ENCODE measurements around the gene CHAT.

Gene CHAT

DNA sequence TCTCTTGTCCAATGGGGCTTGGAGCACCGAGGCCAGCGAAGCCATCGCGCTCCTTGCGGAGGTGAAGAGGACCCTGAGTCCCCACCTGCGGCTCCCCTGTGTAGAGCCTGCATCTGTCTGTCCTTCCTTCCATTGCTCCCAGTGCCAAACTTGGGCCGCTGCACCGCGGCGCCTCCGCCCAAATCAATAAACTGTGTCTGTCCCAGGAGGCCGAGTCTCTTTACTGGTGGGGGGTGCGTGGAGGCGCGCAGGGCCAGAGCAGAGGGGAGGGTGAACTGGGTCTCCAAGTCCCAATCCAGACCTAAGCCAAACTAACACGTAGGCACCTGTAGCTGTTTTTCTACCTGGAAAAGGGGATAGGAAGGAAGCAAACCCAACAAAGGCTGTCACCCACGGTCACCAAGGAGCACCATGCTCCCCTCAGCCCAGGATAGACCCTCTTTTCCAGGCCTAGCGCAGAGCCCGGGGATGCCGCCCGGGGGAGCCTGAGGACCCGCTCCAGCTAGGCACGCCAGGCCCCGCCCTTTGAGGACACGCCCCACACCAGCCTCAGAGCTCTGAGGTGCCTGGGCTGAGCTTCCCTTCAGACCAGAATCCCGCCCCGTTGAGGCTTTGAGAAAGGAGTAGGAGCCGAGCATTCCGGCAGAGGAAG lies 1.2 kb upstream of the CHAT start:
- ChIA-PET POLR2A (no interaction called here), CTCF (no interaction called here)
- Histone ChIP-seq H3K27ac (ENCODE audit: insufficient read depth in 1 of 2, low read depth in 1 of 2, low read length in 2 of 2, poor library complexity in 1 of 2, severe bottlenecking in 2 of 2) (no peak overlapping the region), H3K4me3 (ENCODE audit: control insufficient read depth in 1 of 7, extremely low read depth in 1 of 7, insufficient read depth in 4 of 7, low read depth in 2 of 7, low read length in 6 of 7) (no peak overlapping the region), H3K36me3 (ENCODE audit: control insufficient read depth in 4 of 4, insufficient read depth in 4 of 4, low read length in 3 of 4) (no peaks in the 10 kb centered on the region), H3K9me3 (ENCODE audit: control extremely low read depth in 1 of 5, control insufficient read depth in 4 of 5, insufficient read depth in 2 of 5, low read depth in 1 of 5, low read length in 4 of 5) (peaks cover 0 to 11% (median 0%) of the 10 kb centered on the region in 5 experiments), H3K27me3 (replicated peaks in 2 of 5; ENCODE audit: control insufficient read depth in 4 of 5, insufficient read depth in 5 of 5, low read length in 4 of 5) (peaks cover 6 to 99% (median 51%) of the 10 kb centered on the region in 5 experiments), H3K4me1 (ENCODE audit: control extremely low read depth in 1 of 4, control insufficient read depth in 4 of 4, insufficient read depth in 4 of 4, low read length in 3 of 4) (peaks cover 0 to 32% (median 8%) of the 10 kb centered on the region in 4 experiments)
- DNase-seq: no peak
- whole genome bisulfite sequencing (ENCODE audit: insufficient coverage): 8% methylated on average over 26 of the region's 29 CpGs

DNA sequence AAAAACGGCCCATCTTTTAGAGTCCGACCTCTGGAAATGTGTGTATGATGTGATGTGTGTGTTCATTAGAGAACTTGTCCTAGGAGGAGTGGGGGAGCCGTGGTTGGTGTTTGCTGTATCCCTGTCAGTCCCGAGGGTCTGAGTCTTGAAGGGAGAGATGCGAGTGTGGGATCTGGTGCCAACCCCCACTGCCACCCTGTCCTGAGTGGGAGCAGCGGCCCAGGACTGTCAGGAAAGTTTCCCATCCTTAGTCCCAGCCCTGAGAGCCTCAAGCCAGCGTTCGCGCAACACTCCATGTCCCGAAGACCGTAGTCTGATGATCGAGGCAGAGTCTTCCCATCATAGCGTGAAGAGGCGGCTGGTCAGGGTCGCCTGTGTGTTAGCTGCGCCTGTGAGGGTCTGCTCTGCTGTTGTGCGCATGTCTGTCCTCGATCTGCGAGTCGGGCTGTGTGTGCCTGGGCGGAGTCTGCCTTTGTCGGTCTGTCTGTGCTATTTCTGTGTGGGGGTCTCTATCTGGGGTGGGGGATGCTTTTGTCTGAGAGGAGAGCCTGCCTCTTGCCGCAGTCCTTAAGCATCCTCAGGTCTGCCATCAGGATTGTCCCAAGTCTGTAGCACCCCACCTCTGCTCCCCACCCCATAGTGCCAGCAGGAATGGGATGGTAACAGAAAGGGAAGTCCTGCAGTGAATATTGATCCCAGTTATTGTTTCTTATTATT lies 514 bp upstream of the CHAT start:
- ChIA-PET CTCF (no interaction called here), POLR2A (no interaction called here)
- no peak for DNase-seq
- peaks cover 0 to 11% (median 0%) of the 10 kb centered on the region in 5 experiments for H3K9me3 ChIP-seq (ENCODE audit: control extremely low read depth in 1 of 5, control insufficient read depth in 4 of 5, insufficient read depth in 2 of 5, low read depth in 1 of 5, low read length in 4 of 5)
- peaks cover 0 to 32% (median 8%) of the 10 kb centered on the region in 4 experiments for H3K4me1 ChIP-seq (ENCODE audit: control extremely low read depth in 1 of 4, control insufficient read depth in 4 of 4, insufficient read depth in 4 of 4, low read length in 3 of 4)
- H3K27ac ChIP-seq (ENCODE audit: insufficient read depth in 1 of 2, low read depth in 1 of 2, low read length in 2 of 2, poor library complexity in 1 of 2, severe bottlenecking in 2 of 2): no peak overlapping the region
- 4% methylated on average over 19 of the region's 23 CpGs for WGBS (ENCODE audit: insufficient coverage)
- peaks cover 6 to 99% (median 47%) of the 10 kb centered on the region in 5 experiments for H3K27me3 ChIP-seq (replicated peaks in 2 of 5; ENCODE audit: control insufficient read depth in 4 of 5, insufficient read depth in 5 of 5, low read length in 4 of 5)
- no peak overlapping the region for H3K4me3 ChIP-seq (ENCODE audit: control insufficient read depth in 1 of 7, extremely low read depth in 1 of 7, insufficient read depth in 4 of 7, low read depth in 2 of 7, low read length in 6 of 7)
- no peaks in the 10 kb centered on the region for H3K36me3 ChIP-seq (ENCODE audit: control insufficient read depth in 4 of 4, insufficient read depth in 4 of 4, low read length in 3 of 4)

DNA sequence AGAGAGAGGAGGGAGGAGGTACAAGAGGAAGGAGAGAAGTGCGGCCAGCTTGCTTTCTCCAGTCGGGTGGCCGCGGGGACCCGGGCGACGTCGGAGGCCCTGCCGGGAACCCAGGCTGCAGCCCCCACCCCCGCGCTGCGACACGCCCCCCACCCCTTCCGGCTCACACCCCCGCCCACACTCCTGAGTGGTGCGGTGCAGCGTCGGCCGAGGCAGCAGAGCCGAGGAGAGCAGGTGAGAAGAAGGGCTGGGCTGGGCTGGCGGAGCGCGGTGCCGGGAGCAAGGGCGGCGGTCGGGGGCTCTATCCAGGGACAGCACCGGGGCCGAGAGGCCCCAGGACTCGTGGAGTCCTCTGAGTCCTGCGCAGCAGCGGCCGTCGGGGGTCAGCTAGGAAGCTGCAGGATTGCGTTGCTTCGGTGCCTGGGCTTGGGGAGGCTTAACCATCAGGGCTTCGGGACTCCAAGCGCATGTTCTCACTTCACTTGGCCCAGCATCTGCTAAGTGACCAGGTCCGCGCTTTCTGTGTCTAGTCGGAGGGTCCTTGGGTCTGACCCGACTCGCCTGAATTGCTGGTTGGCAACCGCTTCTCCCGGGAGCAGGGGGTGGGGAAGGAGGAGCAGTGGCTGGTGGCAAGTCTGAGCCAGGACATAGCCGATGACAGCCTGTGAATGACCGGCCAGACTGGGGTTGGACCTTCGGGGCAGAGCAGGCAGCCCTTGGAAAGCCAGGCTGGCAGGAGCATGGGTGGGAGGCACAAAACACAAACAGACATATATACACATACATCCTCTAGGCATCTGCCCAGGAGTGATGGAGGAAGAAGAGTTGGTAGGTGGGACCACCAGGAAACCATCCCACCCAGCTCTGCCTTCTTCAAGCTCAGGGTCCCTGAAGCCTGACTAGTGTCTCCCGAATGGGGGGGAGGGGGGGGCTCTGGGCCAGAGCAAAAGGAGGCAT lies 683 bp downstream of the CHAT start:
- Histone ChIP-seq H3K27me3 (replicated peaks in 2 of 5; ENCODE audit: control insufficient read depth in 4 of 5, insufficient read depth in 5 of 5, low read length in 4 of 5) (peaks cover 8 to 99% (median 51%) of the 10 kb centered on the region in 5 experiments), H3K4me3 (ENCODE audit: control insufficient read depth in 1 of 7, extremely low read depth in 1 of 7, insufficient read depth in 4 of 7, low read depth in 2 of 7, low read length in 6 of 7) (no peak overlapping the region), H3K4me1 (ENCODE audit: control extremely low read depth in 1 of 4, control insufficient read depth in 4 of 4, insufficient read depth in 4 of 4, low read length in 3 of 4) (peaks cover 0 to 28% (median 6%) of the 10 kb centered on the region in 4 experiments), H3K9me3 (ENCODE audit: control extremely low read depth in 1 of 5, control insufficient read depth in 4 of 5, insufficient read depth in 2 of 5, low read depth in 1 of 5, low read length in 4 of 5) (peaks cover 0 to 11% (median 0%) of the 10 kb centered on the region in 5 experiments), H3K27ac (ENCODE audit: insufficient read depth in 1 of 2, low read depth in 1 of 2, low read length in 2 of 2, poor library complexity in 1 of 2, severe bottlenecking in 2 of 2) (no peak overlapping the region), H3K36me3 (ENCODE audit: control insufficient read depth in 4 of 4, insufficient read depth in 4 of 4, low read length in 3 of 4) (no peaks in the 10 kb centered on the region)
- WGBS (ENCODE audit: insufficient coverage): 6% methylated on average over 25 of the region's 49 CpGs
- no peak for DNase-seq
- ChIA-PET CTCF (no interaction called here), POLR2A (no interaction called here)

DNA sequence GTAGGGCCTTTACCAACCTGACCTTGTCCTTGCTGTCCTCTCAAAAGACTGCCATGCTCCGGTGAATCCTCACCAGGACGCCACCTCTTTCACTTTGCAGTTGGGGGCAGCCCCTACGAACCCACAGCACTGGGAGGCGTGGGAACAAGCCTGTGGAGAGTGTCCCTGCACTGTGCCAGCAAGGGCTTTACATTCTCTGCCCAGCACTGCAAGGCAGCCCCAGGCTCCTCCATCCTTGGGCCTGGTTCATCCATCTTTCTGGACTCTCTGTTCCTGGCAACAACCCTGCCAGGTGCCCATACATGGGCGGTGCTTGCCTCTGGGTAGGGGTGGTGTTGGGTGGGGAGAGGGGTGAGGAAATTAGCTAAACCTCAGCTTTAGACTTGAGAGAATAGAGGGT lies 1.4 kb downstream of the CHAT start:
- Histone ChIP-seq H3K9me3 (ENCODE audit: control extremely low read depth in 1 of 5, control insufficient read depth in 4 of 5, insufficient read depth in 2 of 5, low read depth in 1 of 5, low read length in 4 of 5) (peaks cover 0 to 11% (median 0%) of the 10 kb centered on the region in 5 experiments), H3K27ac (ENCODE audit: insufficient read depth in 1 of 2, low read depth in 1 of 2, low read length in 2 of 2, poor library complexity in 1 of 2, severe bottlenecking in 2 of 2) (no peak overlapping the region), H3K27me3 (replicated peaks in 2 of 5; ENCODE audit: control insufficient read depth in 4 of 5, insufficient read depth in 5 of 5, low read length in 4 of 5) (peaks cover 8 to 99% (median 51%) of the 10 kb centered on the region in 5 experiments), H3K4me1 (ENCODE audit: control extremely low read depth in 1 of 4, control insufficient read depth in 4 of 4, insufficient read depth in 4 of 4, low read length in 3 of 4) (peaks cover 0 to 24% (median 5%) of the 10 kb centered on the region in 4 experiments), H3K4me3 (ENCODE audit: control insufficient read depth in 1 of 7, extremely low read depth in 1 of 7, insufficient read depth in 4 of 7, low read depth in 2 of 7, low read length in 6 of 7) (no peak overlapping the region), H3K36me3 (ENCODE audit: control insufficient read depth in 4 of 4, insufficient read depth in 4 of 4, low read length in 3 of 4) (no peaks in the 10 kb centered on the region)
- ChIA-PET CTCF (no interaction called here), POLR2A (no interaction called here)
- DNase-seq: no peak
- 75% methylated on average over 4 of the region's 5 CpGs for WGBS (ENCODE audit: insufficient coverage)

DNA sequence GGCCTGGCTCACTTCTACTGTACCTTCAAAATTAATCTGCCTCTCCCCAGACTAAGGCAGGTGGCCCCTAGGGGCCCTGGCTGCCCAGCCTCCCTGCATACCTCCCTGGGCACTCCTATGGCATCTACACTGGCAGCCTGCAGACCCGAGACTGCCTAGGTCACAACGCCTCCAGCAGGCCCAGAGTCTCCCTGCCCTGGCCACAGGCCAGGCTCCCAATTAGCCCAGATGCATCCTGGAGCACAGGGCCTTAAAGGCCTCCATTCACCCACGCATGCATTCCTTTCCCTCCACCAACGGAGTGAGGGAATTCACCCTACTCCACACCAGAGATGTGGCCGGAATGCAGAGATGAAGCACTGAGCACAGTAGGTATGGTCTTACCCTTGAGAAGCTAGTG lies 1.9 kb downstream of the CHAT start:
- Histone ChIP-seq H3K4me1 (ENCODE audit: control extremely low read depth in 1 of 4, control insufficient read depth in 4 of 4, insufficient read depth in 4 of 4, low read length in 3 of 4) (peaks cover 0 to 19% (median 3%) of the 10 kb centered on the region in 4 experiments), H3K9me3 (ENCODE audit: control extremely low read depth in 1 of 5, control insufficient read depth in 4 of 5, insufficient read depth in 2 of 5, low read depth in 1 of 5, low read length in 4 of 5) (peaks cover 0 to 9% (median 0%) of the 10 kb centered on the region in 5 experiments), H3K36me3 (ENCODE audit: control insufficient read depth in 4 of 4, insufficient read depth in 4 of 4, low read length in 3 of 4) (no peaks in the 10 kb centered on the region), H3K4me3 (ENCODE audit: control insufficient read depth in 1 of 7, extremely low read depth in 1 of 7, insufficient read depth in 4 of 7, low read depth in 2 of 7, low read length in 6 of 7) (no peak overlapping the region), H3K27me3 (replicated peaks in 2 of 5; ENCODE audit: control insufficient read depth in 4 of 5, insufficient read depth in 5 of 5, low read length in 4 of 5) (peaks cover 8 to 99% (median 51%) of the 10 kb centered on the region in 5 experiments), H3K27ac (ENCODE audit: insufficient read depth in 1 of 2, low read depth in 1 of 2, low read length in 2 of 2, poor library complexity in 1 of 2, severe bottlenecking in 2 of 2) (no peak overlapping the region)
- ChIA-PET CTCF (no interaction called here), POLR2A (no interaction called here)
- 89% methylated on average over 2 of the region's 5 CpGs for WGBS (ENCODE audit: insufficient coverage)
- DNase-seq: no peak

DNA sequence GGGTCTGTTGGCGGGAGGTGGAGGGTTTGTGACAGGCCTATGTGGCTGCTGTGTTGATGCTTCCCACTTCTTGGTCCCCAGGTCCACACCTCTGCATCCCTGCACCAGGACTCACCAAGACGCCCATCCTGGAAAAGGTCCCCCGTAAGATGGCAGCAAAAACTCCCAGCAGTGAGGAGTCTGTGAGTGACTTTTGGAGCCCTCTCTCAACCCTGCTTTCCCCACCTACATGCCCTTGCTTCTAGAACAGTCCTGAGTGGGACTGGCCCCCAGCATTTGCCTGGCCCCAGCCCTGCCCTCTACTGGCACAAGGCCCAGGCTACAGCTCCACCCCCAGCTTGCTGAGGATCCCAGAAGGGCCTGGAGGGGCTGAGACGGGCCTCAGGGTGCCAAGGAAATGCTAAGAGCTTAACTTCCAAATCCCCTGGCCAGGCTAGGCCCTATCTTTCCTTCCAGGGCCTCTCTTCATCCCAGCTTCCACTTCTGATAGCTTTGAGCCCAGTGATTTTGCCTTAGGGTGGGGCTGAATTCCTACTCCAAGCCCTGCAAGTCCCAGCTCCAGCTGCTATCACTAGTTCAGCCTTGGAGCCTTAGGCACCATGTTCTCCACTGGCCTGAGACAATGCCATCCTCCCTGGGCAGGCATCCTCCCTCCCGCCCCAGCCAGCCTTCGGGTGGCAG lies 2.7 kb downstream of the CHAT start:
- POLR2A ChIA-PET: no interaction called here

More for the DNA sequence above, 2.7 kb downstream of the CHAT start:
- WGBS (ENCODE audit: insufficient coverage): 66% methylated on average over 3 of the region's 6 CpGs
- CTCF ChIA-PET: interaction anchor here (0.6 kb wide), 1 partner anchor 15 kb away, joined by 3 read pairs; no protein-coding TSS in a partner anchor
- Histone ChIP-seq H3K27me3 (replicated peaks in 2 of 5; ENCODE audit: control insufficient read depth in 4 of 5, insufficient read depth in 5 of 5, low read length in 4 of 5) (peaks cover 8 to 99% (median 47%) of the 10 kb centered on the region in 5 experiments), H3K4me3 (ENCODE audit: control insufficient read depth in 1 of 7, extremely low read depth in 1 of 7, insufficient read depth in 4 of 7, low read depth in 2 of 7, low read length in 6 of 7) (no peak overlapping the region), H3K4me1 (ENCODE audit: control extremely low read depth in 1 of 4, control insufficient read depth in 4 of 4, insufficient read depth in 4 of 4, low read length in 3 of 4) (peaks cover 0 to 12% (median 0%) of the 10 kb centered on the region in 4 experiments), H3K27ac (ENCODE audit: insufficient read depth in 1 of 2, low read depth in 1 of 2, low read length in 2 of 2, poor library complexity in 1 of 2, severe bottlenecking in 2 of 2) (no peak overlapping the region), H3K36me3 (ENCODE audit: control insufficient read depth in 4 of 4, insufficient read depth in 4 of 4, low read length in 3 of 4) (no peaks in the 10 kb centered on the region), H3K9me3 (ENCODE audit: control extremely low read depth in 1 of 5, control insufficient read depth in 4 of 5, insufficient read depth in 2 of 5, low read depth in 1 of 5, low read length in 4 of 5) (peaks cover 0 to 4% (median 0%) of the 10 kb centered on the region in 5 experiments)
- DNase-seq: no peak
